AG09319 (cell line): Measurements from ENCODE around the gene ITPKC.

ENCODE experiments used
- DNase-seq: peaks from one replicate; pipeline ENCODE4 v3.0.0-alpha.2; 2010; ENCODE audit warnings: low read depth; ENCODE audit errors: extremely low read depth
- CTCF ChIP-seq: IDR thresholded peaks from 2 replicates; pipeline ENCODE4 v1.5.1; 2011; ENCODE audit warnings: low read depth, mild to moderate bottlenecking, inconsistent platforms, low read length, moderate library complexity

ITPKC gene

GRCh38 chr19:40690050-40690692, 26.7 kb upstream of the ITPKC start, which contains the start of gene NUMBL:
NUMBL (minus strand) TSS chr19:40690651; CDS start chr19:40690483, 168 bp downstream.
- DNase-seq: no peak

GRCh38 chr19:40690693-40691420, 26.1 kb upstream of the ITPKC start:
- peak; percentile 87 for DNase-seq
- no peak for TF ChIP-seq CTCF

More at GRCh38 chr19:40690050-40690692, 26.7 kb upstream of the ITPKC start, which contains the start of gene NUMBL:
- no peak for TF ChIP-seq CTCF

- no peak for DNase-seq
- no peak for TF ChIP-seq CTCF
Observed at GRCh38 chr19:40691421-40692211, 25.3 kb upstream of the ITPKC start.

- TF ChIP-seq CTCF: no peak
- no peak for DNase-seq
Observed at GRCh38 chr19:40692212-40692551, 24.7 kb upstream of the ITPKC start.

- no peak for DNase-seq
- no peak for TF ChIP-seq CTCF
Observed at GRCh38 chr19:40693150-40693788, 23.6 kb upstream of the ITPKC start.

GRCh38 chr19:40693896-40694295, 23.0 kb upstream of the ITPKC start:
- no peak for DNase-seq
- no peak for TF ChIP-seq CTCF
